AG10803 (cell line): ENCODE measurements around the gene FBXL17.

Experiments used
- DNase-seq: peaks from one replicate; pipeline ENCODE4 v3.0.0; 2010; ENCODE audit warnings: low read depth
- H3K4me3 ChIP-seq: 2 replicates; pipeline ENCODE4 v1.5.1; 2011; ENCODE audit warnings: mild to moderate bottlenecking, low read length, control low read depth
- TF ChIP-seq, protein P1 (sequence below): conservative IDR thresholded peaks from 2 replicates; pipeline ENCODE4 v1.5.1; 2011; ENCODE audit warnings: mild to moderate bottlenecking, low read length, control low read depth, inconsistent platforms

FBXL17 gene

DNA sequence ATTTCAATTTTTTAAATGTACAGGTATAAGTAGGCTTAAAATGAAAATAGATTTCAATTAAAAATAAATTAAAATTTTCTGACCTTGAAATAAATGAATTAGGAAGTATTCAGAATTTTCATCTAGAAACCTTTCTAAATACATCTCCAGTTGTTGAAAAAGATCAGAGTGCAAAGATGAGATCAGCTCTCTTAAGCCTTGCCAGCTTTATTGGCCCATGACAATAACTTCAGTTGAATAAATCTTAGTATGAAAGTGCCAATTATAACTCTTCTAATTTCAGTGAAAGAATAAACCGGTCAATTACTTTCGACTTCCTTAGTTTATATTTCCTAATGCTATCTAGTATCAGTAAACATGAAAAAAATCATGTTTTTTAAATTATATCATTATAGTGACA is 117.4 kb downstream of the FBXL17 start:
- DNase-seq = no peak
- TF ChIP-seq, protein P1, sequence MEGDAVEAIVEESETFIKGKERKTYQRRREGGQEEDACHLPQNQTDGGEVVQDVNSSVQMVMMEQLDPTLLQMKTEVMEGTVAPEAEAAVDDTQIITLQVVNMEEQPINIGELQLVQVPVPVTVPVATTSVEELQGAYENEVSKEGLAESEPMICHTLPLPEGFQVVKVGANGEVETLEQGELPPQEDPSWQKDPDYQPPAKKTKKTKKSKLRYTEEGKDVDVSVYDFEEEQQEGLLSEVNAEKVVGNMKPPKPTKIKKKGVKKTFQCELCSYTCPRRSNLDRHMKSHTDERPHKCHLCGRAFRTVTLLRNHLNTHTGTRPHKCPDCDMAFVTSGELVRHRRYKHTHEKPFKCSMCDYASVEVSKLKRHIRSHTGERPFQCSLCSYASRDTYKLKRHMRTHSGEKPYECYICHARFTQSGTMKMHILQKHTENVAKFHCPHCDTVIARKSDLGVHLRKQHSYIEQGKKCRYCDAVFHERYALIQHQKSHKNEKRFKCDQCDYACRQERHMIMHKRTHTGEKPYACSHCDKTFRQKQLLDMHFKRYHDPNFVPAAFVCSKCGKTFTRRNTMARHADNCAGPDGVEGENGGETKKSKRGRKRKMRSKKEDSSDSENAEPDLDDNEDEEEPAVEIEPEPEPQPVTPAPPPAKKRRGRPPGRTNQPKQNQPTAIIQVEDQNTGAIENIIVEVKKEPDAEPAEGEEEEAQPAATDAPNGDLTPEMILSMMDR = no peak
- H3K4me3 ChIP-seq = no peak overlapping the region

DNA sequence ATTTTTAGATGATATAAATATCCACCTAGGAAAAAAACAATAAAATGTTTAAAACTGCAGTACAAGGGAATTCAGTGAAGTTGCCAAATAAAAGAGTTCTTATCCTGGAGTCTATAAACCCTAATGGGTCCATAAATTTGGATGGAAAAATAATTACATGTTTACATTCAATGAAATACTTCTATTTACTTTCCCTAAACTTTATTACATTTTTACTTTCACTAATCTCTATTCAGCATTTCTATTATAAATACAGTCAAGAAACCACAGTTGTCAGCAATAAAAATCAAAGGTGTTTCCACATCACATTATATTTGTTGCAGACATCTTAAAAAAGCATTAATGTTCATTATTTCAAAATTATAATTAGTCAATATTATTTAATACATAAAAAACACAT is 118.6 kb downstream of the FBXL17 start:
- TF ChIP-seq, protein P1 = no peak
- H3K4me3 ChIP-seq = no peak overlapping the region

DNA sequence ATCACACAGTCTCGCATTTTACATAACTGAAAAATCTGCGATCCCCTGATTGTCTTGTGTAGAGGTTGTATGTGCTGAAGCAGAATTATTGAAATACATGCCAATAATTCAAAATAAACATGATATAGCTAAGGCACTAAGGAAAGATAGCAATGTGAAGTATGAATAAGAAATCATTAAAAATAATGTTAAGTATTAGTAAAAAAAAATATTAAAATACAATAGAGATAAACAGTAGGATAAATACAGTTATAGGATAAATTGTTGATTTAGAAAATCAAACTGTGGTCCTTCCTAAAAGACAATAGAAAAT is 121.1 kb downstream of the FBXL17 start:
- H3K4me3 ChIP-seq = no peak overlapping the region
- no peak for DNase-seq
- TF ChIP-seq, protein P1 = no peak

More for the DNA sequence above, 118.6 kb downstream of the FBXL17 start:
- DNase-seq = no peak

DNA sequence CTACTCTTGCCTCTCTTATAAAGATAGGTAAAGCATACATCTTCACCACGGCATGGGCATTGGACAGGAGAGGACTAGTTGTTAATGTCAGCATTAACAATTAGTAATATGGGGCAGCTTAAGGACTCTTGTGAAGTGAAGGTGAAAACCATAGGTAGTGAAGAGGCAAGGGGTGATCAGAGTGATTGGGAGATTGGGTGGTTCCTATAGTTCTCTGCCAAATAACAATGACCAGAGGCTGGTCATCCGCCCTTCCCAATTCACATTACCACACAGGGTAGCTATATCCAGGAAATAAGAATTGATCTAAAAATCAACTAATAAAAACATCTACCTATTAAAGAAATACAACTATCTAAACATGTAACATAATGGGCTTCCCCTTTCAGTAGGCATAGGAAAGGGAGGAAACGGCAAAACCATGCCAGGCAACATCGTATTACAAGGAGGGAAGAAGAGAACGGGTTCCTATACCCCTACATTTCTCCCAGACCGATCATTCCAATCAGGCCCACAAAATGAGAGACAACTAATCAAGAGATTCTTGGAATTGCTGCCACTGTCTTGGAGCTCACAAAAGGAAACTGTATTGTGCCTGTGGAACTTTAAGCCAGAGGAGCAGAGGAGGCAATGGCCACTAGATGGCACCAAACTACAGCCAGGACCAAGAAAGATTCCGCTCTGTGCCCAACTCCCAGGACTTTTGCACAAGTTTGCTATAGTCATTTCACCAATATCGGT is 121.6 kb downstream of the FBXL17 start:
- peak; percentile 81 for DNase-seq
- TF ChIP-seq, protein P1 = peak; percentile 99
- peak overlapping the region; percentile 32 for H3K4me3 ChIP-seq

DNA sequence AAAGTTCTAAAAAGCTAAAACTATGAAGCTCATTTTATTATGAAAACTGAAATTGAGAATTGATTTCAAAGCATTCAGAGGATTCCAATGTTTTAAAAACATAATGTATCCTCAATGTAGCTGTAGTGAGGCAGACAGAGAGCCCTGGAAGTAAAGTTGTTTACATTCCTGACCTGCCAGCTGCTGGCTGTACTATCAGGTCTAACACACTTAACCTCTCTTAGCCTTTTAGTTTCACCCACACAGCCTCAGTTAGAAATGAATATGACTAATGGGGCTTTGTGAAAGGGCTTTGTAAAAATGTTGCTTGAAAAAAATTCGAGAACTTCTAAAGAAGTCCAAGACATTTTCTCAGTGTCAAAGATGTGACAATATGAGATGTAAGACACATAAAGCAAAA is 122.6 kb downstream of the FBXL17 start:
- no peak overlapping the region for H3K4me3 ChIP-seq
- TF ChIP-seq, protein P1 = no peak
- peak; percentile 69 for DNase-seq

DNA sequence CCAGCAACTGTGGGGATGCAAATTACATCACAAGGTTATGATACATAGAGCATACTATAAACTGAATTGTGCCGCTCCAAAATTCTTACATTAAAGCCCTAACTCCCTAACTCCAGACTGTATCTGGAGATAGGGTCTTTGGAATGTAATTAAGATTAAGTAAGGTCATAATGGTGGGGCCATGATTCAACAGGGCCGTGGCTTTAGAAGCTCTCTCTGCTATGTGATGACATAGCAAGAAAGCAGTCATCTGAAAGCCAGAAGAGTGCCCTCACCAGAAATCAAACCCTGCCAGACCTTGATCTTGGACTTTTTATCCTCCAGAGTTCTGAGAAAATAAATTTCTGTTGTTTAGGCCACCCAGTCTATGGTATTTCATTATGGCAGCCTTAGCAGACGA is 123.9 kb downstream of the FBXL17 start:
- peak; percentile 47 for DNase-seq
- TF ChIP-seq, protein P1 = no peak
- H3K4me3 ChIP-seq = no peak overlapping the region

DNA sequence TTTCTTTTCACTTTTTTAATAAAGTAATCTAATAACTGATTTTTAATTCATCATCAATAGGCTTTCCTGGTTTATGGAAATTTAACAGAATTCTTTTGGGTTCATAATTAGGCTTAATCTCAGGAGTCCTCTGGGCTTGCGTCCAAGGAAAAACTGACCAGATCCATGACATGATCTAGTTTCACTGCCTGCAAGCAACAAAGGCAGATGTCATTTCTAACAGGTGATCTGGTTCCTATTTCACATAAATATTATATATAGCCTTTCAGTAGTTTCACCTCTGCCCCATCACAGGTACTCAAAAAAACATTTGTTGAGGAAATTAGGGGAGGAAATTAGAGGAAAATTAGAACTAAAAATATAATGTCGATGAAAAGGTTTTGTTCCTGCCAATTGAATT is 126.4 kb downstream of the FBXL17 start:
- no peak for DNase-seq
- TF ChIP-seq, protein P1 = no peak
- no peak overlapping the region for H3K4me3 ChIP-seq
